CD4-positive, alpha-beta T cell treated with Interferon gamma for 1 hour (primary cell): ENCODE measurements around the gene ZNF362.

Source experiments
- DNase-seq: peaks from one replicate; pipeline ENCODE4 v3.0.0-alpha.2; 2020

Gene ZNF362

DNA sequence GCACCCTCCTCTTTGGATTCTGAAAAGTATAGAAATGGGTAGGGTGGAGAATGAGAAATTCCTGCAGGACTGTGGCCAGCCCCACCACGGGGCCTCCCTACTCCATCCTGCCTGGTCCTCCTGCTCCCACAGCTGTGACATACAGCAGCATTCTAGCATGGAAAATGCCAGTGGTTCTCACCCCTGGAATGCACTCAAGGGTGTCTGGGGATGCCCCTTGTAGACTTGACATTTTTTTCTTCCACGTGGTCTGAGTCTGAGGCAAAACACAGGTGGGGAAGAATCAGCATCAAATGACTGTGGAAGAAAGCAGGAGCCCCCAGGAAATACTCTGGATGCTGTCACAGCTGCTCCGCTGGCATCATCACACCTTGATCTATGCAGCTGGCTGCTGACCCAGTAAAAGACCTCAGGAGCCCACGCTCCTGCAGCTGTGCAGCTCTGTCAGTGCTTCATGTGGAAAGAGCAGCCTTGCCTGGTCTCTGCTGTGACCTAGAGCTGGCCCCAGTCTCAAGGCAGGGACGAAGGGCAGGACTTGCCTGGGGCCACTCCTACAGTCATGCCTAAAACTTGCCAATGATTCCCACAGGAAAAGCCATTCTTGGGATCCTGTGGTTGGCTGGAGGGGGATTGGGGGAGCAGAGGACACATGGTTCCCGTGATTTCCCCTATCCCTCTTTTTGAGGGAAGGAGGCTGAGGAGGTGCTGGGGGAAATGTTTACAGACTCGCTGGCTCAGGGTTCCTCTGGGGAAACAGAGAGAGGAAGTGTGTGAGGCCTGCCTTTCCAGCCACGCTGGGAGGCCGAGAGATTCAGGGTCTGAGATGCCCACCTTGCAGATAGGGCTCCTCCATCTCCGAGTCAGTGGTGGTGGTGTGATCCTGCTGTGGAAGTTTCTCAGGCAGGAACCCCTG lies 75.4 kb downstream of the ZNF362 start:
- DNase-seq = no peak

DNA sequence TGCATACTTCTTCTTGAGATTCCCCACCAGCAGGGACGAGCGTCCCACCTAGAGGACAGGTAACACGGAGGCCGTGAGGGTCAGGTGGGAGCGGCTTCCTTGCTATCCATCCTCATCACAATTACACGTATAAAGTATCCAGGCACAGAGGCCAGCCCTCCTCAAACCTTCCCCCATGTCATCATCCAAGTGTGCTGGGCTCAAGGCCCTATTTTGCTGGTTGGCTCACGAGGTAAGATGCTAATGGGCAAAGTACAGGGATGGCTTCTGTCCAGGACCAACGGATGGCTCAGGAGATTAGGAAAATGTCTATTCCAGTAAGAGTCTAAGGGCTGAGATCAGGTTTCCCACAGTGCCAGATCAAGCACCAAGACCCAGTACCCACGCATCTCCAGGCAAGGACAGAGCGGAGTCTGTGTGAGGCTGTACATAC lies 76.1 kb downstream of the ZNF362 start:
- no peak for DNase-seq

- DNase-seq = no peak
Observed at GRCh38 chr1:33332881-33333280, 76.6 kb downstream of the ZNF362 start.

GRCh38 chr1:33334081-33334552 lies 77.8 kb downstream of the ZNF362 start:
- DNase-seq = no peak

DNA sequence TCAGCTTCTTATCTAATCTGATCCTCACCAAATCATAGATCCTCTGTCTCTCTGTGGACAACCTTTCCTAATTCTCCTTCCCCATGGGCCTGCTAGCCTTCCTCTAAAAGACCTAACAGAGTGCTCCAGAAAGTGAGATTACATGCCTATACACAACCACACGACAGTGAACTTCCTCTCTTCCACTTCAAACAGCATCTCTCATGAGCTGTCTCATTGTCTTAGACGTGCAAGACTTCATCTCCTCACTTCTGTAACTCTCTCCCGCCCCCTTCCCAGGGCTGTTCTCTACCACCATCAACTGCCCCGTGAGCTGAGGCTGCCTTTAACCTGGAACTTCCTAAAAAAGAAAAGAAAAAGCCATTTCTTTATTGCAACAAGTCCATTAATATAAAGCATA lies 78.7 kb downstream of the ZNF362 start:
- DNase-seq = no peak

DNA sequence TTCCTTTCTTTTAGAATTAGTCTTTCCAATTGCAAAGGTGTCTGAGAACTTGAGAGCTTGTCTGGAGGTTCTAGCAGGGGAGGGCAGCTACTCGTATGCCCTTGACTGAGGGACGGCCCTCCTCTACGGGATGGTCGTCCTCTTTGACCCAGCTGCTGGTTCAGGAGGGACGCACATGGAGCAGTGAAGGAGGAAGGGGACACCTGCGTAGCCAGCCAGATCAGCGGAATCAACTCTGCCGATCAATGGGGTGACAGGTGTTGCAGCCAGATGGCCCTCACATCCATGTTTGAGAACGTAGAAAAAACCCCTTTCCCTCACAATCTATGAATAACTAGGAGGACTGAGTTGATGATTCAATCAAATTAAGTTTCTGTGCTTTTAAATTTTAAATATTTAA lies 80.3 kb downstream of the ZNF362 start:
- no peak for DNase-seq

DNA sequence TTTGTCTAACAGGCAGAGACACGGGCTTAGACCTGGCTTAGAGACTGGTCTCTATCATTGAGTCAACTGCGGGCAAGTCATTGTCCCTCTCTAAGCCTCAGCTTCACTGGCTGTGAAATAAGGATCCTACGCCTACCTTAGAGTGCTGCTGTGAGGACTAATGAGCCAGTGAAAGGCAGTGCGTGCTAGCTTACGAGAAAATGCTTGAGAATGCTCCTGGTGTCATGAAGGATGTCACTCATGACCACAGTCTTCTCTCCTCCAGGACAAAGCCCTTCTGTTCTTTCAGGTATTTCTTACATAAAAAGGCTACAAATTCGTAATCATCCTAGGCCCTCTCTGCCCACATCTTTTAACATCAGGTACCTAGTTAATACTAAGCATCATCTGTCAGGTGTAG lies 81.1 kb downstream of the ZNF362 start:
- DNase-seq = no peak

GRCh38 chr1:33338048-33338439 lies 81.8 kb downstream of the ZNF362 start:
- DNase-seq = no peak

DNA sequence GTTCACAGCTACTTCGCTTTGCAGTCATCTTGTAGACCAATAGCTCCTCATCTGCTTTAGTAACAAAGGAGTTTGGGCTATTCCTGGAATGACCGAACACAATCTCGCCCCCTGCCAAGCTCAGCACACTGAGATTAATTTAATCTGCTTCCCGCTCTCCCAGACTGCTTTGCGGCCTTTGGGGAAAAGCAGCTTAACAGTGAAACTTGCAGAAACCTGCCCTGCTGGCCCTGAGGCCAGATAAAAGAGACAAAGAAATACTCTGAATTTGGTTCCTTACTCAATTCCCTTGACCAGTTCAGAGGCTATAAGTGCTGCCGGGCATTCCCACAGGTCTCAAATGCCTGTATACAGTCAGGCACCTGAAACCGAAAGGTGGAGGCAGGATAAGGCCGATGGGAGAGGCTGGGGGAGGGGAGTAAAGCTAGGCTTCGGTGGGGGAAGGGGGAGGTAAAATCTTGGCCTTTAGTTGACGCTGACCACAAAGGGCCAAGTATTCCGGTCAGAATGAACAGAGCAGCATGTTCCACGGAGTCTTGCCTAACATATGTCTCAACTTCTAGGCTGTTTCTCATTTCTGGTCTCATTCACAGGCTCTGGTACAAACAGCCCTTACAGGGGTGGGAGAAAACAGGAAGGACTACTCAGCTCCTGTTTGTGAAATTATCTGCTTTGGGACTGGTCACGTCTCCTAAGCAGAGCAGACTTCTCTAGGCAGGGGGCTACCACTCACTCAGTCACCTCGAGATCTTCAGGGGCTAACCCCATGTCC lies 82.3 kb downstream of the ZNF362 start:
- peak; percentile 21 for DNase-seq

DNA sequence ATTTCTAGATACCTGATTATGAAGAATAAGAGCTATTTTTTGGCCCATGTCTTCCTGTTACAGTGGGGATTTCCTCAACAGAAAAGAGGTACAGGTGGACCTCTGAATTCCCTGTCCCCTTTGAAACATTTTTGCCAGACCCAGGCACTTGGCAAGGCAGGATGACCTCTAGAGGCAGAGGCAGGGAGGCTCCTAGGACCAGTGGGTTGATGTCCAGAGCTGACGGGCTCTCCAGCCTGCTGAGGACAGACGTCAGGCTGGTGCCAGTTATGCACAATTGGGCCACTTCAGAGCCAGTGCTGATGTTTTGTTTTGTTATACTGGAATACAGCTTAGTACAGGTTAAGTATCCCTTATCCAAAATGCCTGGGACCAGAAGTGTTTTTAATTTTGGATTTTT lies 83.1 kb downstream of the ZNF362 start:
- DNase-seq = no peak

GRCh38 chr1:33341190-33341589 lies 84.9 kb downstream of the ZNF362 start:
- no peak for DNase-seq

DNA sequence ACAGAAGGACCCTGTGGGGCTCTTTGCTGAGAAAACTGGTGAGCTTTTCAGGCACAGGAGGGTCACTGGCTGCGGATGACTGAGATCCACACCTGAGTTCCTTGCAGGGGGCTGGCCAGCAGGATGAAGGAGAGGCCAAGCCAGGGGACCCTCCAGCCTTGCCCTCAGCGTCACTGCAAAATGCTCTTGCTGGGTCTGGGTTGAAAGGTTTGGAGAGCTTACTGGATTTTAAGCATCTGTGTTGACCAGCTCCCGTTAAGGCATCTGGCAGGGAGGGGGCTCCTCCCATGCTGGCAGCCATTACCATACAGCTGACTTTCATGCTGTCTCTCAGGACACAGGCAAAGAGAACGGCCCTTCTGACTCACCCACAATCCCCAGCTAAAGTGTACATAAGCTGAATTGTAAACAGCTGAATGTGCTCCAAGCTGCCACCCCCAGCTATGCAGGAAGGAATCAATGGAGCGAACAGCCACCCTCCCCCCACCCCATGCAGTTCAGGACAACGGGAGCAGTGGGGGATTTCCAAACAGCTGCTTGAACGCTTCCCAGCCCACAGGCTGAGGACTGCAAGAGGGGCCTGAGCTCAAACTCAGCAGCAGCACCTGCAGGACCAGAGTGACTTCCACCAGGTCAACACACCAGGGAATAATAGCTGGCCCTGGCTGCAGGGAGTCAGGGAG lies 85.9 kb downstream of the ZNF362 start:
- no peak for DNase-seq

DNA sequence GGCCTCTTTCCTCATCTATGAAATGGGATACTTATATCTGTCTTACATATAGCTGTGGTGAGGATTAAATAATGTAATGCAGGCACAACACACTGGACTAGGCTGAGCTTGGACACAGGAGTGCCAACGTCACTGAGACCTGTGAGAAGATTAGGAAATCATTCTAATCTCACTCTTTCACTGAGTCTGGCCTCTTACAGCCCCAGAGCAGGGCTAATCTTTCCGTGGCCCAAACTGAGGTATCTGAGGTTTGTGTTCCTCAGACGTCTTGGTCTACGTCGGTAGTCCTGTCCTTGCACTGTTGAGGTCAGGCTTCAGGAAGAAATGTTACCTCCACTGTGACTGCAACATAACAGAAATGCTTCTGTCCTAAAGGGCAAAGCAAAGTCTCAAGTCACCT lies 87.2 kb downstream of the ZNF362 start:
- no peak for DNase-seq

GRCh38 chr1:33344896-33345560 lies 88.7 kb downstream of the ZNF362 start:
- DNase-seq = no peak

- DNase-seq = no peak
Observed at GRCh38 chr1:33346533-33346926, 90.2 kb downstream of the ZNF362 start.

- no peak for DNase-seq
Observed at GRCh38 chr1:33346927-33347649, 90.8 kb downstream of the ZNF362 start.

- DNase-seq = no peak
Observed at GRCh38 chr1:33347650-33347992, 91.3 kb downstream of the ZNF362 start.

DNA sequence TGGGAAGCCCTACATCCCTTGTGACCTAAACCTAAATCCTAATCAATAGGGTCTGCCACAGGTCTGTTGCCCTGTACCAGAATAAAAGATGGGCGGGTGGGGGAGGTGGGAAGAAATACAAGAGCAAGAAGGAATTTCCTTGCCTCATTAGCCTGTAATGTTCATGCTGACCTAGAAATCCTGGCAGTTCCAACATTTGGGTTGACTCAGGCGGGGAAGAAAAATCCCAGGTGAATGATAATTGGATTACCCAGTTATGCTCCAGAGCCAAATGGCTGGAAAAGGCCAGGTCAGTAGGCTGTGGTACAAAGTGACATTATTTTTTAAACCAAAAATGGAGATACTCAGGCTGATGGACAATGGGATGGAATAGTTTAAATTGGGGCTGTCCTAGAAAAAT lies 91.9 kb downstream of the ZNF362 start:
- DNase-seq = no peak

- no peak for DNase-seq
Observed at GRCh38 chr1:33348676-33349080, 92.4 kb downstream of the ZNF362 start.

- peak; percentile 35 for DNase-seq
Observed at GRCh38 chr1:33349081-33349759, 92.9 kb downstream of the ZNF362 start.

DNA sequence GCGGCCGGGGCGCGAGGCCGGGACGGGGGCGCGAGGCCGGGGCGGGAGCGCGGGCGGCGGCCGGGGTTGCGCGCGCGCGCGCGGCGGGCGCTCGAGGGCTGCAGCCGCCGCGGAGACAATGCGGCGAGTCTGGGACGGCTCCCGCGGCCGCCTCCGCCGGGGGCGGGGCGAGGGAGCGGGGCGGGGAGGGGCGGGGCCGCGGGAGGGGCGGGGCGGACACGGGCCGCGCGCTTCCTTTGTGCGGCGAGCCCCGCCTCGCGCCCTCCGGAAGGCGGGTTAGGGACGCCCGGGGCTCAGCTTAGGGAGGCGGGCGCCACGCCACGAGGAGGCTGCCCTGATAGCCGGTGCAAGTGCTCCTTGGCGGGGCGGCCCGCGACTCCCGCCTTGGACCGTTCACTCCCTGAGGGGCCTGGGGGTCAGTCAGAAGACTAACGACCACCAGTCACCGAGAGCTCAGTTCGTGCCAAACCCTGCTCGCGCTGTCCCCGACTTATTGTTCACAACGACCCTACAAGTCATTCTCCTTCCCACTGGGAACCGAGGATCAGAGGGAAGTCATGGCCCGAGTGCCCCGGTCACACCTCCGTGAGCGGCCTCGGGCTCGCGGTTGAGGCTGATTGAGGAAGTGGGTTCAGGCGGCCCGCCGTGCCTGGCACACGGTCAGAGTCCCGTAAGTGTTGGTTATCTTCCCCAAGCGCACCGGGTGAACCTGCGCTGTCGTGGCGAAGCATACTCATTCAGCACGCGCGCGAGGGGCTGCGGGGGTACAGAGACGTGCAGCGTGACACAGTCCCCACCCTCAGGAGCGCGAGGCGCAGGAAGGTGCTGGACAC lies 93.7 kb downstream of the ZNF362 start:
- DNase-seq = peak; percentile 82
